HG02885 (cell line): Measurements from ENCODE around the gene RASD1.

Experiments
- ATAC-seq: cut with Tn5 transposase; IDR thresholded peaks from one replicate; pipeline ENCODE4 v1.9.1; 2021; ENCODE audit warnings: mild to moderate bottlenecking; ENCODE audit not compliant: unreplicated experiment, poor library complexity

RASD1 gene

GRCh38 chr17:17527956-17528500 lies 31.8 kb upstream of the RASD1 start:
- ATAC-seq = no peak

- no peak for ATAC-seq
These were observed 31.3 kb upstream of the RASD1 start for GRCh38 chr17:17527534-17527933.

- ATAC-seq = no peak
These were observed 30.2 kb upstream of the RASD1 start for GRCh38 chr17:17526369-17526768.

GRCh38 chr17:17525956-17526355 lies 29.8 kb upstream of the RASD1 start:
- no peak for ATAC-seq

GRCh38 chr17:17525311-17525710 lies 29.1 kb upstream of the RASD1 start:
- ATAC-seq = no peak

- ATAC-seq = no peak
These were observed 27.7 kb upstream of the RASD1 start for GRCh38 chr17:17523731-17524490.

- no peak for ATAC-seq
These were observed 27.0 kb upstream of the RASD1 start for GRCh38 chr17:17523001-17523730.

- no peak for ATAC-seq
These were observed 24.5 kb upstream of the RASD1 start for GRCh38 chr17:17520599-17521232.

- ATAC-seq = no peak
These were observed 23.7 kb upstream of the RASD1 start for GRCh38 chr17:17519886-17520285.

GRCh38 chr17:17518951-17519350 lies 22.8 kb upstream of the RASD1 start:
- no peak for ATAC-seq

GRCh38 chr17:17518014-17518413 lies 21.8 kb upstream of the RASD1 start:
- no peak for ATAC-seq

- no peak for ATAC-seq
These were observed 20.9 kb upstream of the RASD1 start for GRCh38 chr17:17516941-17517720.

GRCh38 chr17:17515934-17516930 lies 20.0 kb upstream of the RASD1 start:
- ATAC-seq = no peak

- ATAC-seq = no peak
These were observed 19.1 kb upstream of the RASD1 start for GRCh38 chr17:17514993-17515933.

GRCh38 chr17:17514361-17514992 lies 18.3 kb upstream of the RASD1 start:
- ATAC-seq = no peak

GRCh38 chr17:17513626-17514025 lies 17.4 kb upstream of the RASD1 start:
- ATAC-seq = no peak

- ATAC-seq = no peak
These were observed 16.7 kb upstream of the RASD1 start for GRCh38 chr17:17512866-17513265.
